Loucy (cell line): ENCODE data around the gene SFTA2.

Experiments
- EZH2phosphoT487 ChIP-seq: fragments of 200-600 bp; IDR thresholded peaks from 2 replicates; pipeline ENCODE4 v1.6.1; 2018; ENCODE audit warnings: antibody characterized with exemption, mild to moderate bottlenecking, moderate library complexity, borderline replicate concordance
- TF ChIP-seq, protein P1 (sequence below): fragments of 200-600 bp; sonication (generic); conservative IDR thresholded peaks from 2 replicates; pipeline ENCODE4 v1.5.1; 2014; ENCODE audit warnings: mild to moderate bottlenecking, antibody characterized with exemption, low read length

DNA sequence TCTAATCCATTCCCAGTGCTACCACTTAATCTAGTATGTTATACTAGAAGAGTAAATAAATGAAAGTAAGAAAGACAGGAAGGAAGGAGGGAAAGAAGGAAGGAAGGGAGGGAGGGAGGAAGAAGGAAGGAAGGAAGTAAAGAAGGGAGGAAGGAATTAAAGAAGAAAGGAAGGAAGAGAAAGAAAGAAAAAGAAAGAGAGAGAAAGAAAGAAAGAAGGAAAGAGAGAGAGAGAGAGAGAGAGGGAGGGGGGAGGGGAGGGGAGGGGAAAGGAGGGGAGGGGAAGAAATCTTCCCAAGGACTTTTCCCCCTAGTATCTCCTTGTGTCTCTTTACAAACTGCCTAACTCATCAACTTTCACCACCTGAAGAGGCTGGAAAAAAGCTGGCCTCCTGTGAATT, 30.7 kb upstream of the SFTA2 start:
- TF ChIP-seq, protein P1, sequence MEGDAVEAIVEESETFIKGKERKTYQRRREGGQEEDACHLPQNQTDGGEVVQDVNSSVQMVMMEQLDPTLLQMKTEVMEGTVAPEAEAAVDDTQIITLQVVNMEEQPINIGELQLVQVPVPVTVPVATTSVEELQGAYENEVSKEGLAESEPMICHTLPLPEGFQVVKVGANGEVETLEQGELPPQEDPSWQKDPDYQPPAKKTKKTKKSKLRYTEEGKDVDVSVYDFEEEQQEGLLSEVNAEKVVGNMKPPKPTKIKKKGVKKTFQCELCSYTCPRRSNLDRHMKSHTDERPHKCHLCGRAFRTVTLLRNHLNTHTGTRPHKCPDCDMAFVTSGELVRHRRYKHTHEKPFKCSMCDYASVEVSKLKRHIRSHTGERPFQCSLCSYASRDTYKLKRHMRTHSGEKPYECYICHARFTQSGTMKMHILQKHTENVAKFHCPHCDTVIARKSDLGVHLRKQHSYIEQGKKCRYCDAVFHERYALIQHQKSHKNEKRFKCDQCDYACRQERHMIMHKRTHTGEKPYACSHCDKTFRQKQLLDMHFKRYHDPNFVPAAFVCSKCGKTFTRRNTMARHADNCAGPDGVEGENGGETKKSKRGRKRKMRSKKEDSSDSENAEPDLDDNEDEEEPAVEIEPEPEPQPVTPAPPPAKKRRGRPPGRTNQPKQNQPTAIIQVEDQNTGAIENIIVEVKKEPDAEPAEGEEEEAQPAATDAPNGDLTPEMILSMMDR, result no peak
- TF ChIP-seq EZH2phosphoT487, result no peak
